ENCODE measurements around the gene FCRL5.

FCRL5 gene

DNA sequence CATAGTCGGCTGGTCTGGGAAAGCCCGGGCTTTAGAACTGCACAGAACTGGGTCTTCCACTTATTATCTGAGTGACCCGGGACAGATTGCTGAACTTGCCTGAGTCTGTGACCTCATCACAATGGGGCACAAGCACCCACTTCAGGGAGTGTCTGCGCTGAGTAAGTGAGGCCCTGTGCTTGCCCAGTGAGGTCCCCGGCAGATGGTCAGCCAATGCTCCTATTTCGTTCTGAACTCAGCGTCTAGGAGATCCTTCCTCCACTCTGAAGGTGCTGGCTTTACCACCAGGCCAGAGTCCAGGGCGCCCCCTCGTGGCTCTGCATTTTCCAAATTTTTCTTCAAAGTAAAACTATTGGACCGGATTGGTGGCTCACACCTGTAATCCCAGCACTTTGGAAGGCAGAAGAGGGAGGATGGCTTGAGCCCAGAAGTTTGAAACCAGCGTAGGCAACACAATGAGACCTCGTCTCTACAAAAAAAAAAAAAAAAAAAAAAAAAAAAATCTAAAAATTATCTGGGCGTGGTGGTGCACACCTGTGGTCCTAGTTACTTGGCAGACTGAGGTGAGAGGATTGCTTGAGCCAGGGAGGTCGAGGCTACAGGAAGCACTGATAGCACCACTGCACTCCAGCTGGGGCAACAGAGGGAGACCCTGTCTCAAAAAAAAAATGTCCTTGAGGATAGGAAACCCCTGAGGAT lies 61.7 kb downstream of the FCRL5 start:
- in situ Hi-C loops (cut with HindIII; ENCODE audit: low sequenced_read_pairs): loop anchor here (25.0 kb wide), 1 partner anchor 128 kb away; no protein-coding TSS in a partner anchor

GRCh38 chr1:157488156-157488555 lies 64.2 kb downstream of the FCRL5 start:
- in situ Hi-C loops (cut with HindIII; ENCODE audit: low sequenced_read_pairs): loop anchor here (25.0 kb wide), 1 partner anchor 126 kb away; no protein-coding TSS in a partner anchor

DNA sequence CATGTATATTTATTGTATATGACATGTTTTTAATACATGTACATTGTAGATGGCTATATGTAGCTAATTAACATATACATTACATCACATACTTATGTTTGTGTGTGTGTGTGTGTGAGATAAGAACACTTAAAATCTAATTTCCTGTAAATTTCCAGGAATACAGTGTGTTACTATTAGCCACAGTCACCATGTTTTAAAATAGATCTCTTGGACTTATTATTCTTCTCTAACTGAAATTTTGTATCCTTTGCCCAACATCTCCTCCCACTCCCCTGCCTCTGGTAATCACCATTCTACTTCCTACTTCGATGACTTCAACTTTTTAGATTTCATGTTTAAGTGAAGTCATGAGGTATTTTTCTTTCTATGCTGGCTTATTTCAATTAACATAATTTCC lies 64.8 kb downstream of the FCRL5 start:
- in situ Hi-C loops (cut with HindIII; ENCODE audit: low sequenced_read_pairs): loop anchor here (25.0 kb wide), 1 partner anchor 125 kb away; no protein-coding TSS in a partner anchor

DNA sequence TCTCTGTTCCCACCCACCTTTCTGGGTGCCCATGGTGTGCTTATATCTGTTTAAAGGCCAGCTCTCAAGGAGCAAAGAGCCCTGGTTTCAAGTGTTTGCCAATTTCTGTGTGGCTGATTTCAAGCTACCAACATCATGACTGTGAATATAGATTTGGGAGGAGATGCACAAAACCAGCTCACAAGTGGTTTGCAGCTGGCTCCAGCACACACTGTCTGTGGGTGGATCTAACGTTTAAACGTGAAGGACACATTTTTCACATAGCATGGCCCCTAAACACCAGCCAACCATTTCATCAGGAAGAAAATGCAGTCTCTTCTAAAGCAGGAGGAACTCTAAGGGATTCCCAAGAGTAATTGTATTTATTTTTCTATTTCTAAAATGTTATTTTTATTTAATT lies 65.2 kb downstream of the FCRL5 start:
- in situ Hi-C loops (cut with HindIII; ENCODE audit: low sequenced_read_pairs): loop anchor here (25.0 kb wide), 1 partner anchor 125 kb away; no protein-coding TSS in a partner anchor

DNA sequence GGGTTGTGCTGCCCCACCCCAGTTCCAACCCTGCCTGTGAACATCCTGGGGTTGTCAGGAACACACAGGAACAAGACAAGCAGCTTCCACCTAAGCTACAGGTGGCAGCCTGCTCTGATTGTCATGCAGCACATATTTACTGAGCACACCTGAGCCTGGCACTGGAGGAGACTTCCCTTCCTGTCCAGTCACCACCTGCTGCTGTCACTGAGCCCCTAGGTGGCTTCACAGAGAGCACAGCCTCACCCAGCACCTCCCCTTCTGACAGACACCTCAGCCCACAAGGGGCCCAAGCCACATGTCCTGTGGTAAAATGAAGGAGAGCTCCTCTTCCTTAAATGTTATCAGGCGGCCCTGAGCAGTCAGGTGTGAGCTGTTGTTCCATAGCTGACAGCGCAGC lies 65.9 kb downstream of the FCRL5 start:
- in situ Hi-C loops (cut with HindIII; ENCODE audit: low sequenced_read_pairs): loop anchor here (25.0 kb wide), 1 partner anchor 124 kb away; no protein-coding TSS in a partner anchor

- in situ Hi-C loops (cut with HindIII; ENCODE audit: low sequenced_read_pairs): loop anchor here (25.0 kb wide), 1 partner anchor 123 kb away; no protein-coding TSS in a partner anchor
These were observed 66.5 kb downstream of the FCRL5 start for GRCh38 chr1:157485793-157486192.

GRCh38 chr1:157484573-157484972 lies 67.7 kb downstream of the FCRL5 start:
- in situ Hi-C loops (cut with HindIII; ENCODE audit: low sequenced_read_pairs): loop anchor here (25.0 kb wide), 1 partner anchor 122 kb away; no protein-coding TSS in a partner anchor

- in situ Hi-C loops (cut with HindIII; ENCODE audit: low sequenced_read_pairs): loop anchor here (25.0 kb wide), 1 partner anchor 121 kb away; no protein-coding TSS in a partner anchor
These were observed 68.7 kb downstream of the FCRL5 start for GRCh38 chr1:157483635-157484034.

- in situ Hi-C loops (cut with HindIII; ENCODE audit: low sequenced_read_pairs): loop anchor here (25.0 kb wide), 1 partner anchor 120 kb away; no protein-coding TSS in a partner anchor
These were observed 69.6 kb downstream of the FCRL5 start for GRCh38 chr1:157482717-157483116.

GRCh38 chr1:157482174-157482573 lies 70.1 kb downstream of the FCRL5 start:
- in situ Hi-C loops (cut with HindIII; ENCODE audit: low sequenced_read_pairs): loop anchor here (25.0 kb wide), 1 partner anchor 120 kb away; no protein-coding TSS in a partner anchor

DNA sequence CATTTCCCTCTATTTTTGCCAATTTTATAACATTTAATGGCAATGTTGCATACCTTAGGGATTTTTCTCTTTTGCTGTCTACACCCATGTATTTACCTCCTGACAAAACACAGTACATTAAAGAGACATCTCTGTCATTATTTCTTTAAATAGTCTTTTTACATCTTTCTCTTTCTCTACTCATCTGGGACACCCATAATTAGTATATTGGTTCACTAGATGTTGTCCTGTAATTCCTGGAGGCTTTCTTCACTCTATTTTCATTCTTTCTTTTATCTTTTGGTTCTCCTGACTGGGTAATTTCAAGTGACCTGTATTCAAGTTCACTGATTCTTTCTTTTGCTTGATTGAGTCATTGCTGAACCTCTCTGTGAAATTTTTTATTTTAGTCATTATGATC lies 74.3 kb downstream of the FCRL5 start:
- in situ Hi-C loops (cut with HindIII; ENCODE audit: low sequenced_read_pairs): loop anchor here (25.0 kb wide), 1 partner anchor 116 kb away; no protein-coding TSS in a partner anchor

- in situ Hi-C loops (cut with HindIII; ENCODE audit: low sequenced_read_pairs): loop anchor here (25.0 kb wide), 1 partner anchor 115 kb away; no protein-coding TSS in a partner anchor
These were observed 74.9 kb downstream of the FCRL5 start for GRCh38 chr1:157477419-157477818.

DNA sequence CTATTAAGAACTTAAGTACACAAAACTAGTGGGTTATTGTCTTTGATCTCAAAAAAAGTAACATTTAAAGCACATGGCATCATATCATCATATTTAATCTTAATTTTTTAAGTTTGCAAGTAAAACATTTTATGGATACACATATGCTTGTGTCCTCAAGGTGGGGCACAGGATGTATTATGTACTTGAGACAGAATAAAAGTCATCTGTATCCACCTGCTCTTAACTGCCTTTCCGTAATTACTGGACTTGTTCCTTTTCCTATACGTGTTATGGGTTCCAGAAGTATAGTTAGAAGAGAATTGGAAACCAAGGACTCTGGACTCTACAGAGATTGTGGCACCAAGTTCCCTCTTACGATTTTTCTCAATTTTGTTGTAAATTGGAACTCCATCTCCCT lies 79.4 kb downstream of the FCRL5 start:
- in situ Hi-C loops (cut with HindIII; ENCODE audit: low sequenced_read_pairs): no loop called here

DNA sequence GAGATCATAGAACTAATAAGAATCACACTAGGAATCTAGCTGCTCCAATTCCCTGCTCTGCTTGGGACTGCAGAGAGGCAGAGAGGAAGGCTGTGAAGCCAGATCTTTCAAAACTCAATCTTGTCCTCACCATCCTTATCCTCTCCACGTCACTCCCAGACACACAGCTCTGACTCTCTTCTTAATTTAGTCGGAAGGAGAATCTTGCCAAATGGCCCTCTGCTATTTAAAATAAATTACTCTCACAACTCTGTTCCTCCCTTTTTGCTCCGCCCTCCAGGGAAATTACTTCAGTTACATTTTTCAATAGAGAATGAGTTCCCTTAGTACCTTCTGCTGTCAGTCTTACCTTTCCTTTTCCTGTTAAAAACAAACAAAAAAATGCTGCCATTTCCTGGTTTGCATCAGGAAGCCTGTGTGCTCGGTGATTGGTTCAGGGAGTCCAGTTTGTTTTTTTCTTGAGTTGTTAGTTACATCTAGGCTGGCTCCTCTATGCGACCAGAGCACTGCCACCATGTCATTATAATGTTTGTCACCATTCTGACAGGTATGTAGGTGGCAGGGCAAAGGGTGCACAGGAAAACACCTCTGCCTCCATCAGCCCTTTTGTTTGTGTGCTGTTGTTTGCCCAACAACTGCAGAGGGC lies 80.1 kb downstream of the FCRL5 start:
- in situ Hi-C loops (cut with HindIII; ENCODE audit: low sequenced_read_pairs): no loop called here

DNA sequence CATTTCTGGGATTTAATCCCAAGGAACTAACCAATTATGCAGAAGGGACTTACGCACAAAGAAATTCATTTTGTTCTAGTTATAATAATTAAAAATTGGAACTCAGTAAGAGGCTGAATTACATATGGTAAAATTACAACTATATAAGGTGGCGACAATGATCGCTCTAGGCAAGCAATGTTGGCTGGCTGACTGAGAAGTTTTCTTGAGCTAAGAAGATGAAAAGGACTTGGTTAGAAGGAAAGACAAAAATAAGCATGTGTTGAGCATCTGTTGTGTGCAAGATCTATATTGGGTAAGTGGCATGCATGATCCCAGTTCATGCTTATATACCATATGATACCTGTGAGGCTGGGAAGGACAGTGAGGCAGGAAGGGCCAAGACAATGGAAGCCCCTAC lies 80.8 kb downstream of the FCRL5 start:
- in situ Hi-C loops (cut with HindIII; ENCODE audit: low sequenced_read_pairs): no loop called here

GRCh38 chr1:157469752-157470675 lies 82.3 kb downstream of the FCRL5 start:
- in situ Hi-C loops (cut with HindIII; ENCODE audit: low sequenced_read_pairs): no loop called here

GRCh38 chr1:157469300-157469699 lies 83.0 kb downstream of the FCRL5 start:
- in situ Hi-C loops (cut with HindIII; ENCODE audit: low sequenced_read_pairs): no loop called here

- in situ Hi-C loops (cut with HindIII; ENCODE audit: low sequenced_read_pairs): no loop called here
These were observed 86.3 kb downstream of the FCRL5 start for GRCh38 chr1:157466011-157466410.

Data from endothelial cell of hepatic sinusoid (primary cell).